ENCODE data around the gene OSTM1.

Gene OSTM1

DNA sequence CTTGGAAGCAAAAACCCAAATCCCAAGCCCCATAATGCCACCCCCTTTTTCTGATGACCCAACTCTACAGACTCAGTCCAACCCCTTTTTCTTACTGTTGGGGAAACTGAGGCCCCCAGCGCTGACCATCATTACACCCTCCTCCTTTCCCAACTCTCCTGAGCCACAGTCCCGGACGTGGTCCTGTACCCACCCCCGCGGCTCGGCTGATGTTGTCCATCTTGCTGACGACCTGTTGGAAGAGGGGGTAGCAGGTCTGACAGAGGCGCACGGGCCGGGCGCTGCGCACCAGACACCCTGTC lies 533 bp downstream of the OSTM1 start:
- peak overlapping the region; percentile 83 for H3K27ac ChIP-seq

DNA sequence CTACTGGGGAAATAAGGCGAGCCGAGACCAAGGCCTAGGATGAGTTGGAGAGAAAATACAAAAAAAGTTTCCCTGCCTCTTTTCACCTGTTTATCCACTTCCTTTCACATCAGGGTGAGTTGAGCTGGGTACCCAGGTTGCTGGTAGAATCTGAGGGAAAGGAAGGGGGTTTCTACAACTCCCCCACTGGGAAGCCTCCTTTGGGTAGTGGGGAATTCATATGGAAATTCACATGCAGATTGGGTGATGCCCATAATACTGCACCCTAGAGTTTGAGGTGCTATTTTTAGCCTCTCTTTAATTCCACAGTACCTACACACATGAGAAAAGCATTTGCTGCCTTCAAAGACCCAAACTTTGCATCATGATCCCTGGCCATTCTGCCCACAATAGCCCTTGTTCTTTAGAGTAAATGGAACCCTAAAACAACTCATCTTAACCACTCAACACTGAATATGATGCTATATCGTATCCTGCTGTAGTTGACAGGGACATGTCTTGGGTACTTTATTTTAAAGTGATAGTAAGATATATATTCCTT lies 2.7 kb downstream of the OSTM1 start:
- H3K27ac ChIP-seq = no peak overlapping the region
- TF ChIP-seq, protein P1, sequence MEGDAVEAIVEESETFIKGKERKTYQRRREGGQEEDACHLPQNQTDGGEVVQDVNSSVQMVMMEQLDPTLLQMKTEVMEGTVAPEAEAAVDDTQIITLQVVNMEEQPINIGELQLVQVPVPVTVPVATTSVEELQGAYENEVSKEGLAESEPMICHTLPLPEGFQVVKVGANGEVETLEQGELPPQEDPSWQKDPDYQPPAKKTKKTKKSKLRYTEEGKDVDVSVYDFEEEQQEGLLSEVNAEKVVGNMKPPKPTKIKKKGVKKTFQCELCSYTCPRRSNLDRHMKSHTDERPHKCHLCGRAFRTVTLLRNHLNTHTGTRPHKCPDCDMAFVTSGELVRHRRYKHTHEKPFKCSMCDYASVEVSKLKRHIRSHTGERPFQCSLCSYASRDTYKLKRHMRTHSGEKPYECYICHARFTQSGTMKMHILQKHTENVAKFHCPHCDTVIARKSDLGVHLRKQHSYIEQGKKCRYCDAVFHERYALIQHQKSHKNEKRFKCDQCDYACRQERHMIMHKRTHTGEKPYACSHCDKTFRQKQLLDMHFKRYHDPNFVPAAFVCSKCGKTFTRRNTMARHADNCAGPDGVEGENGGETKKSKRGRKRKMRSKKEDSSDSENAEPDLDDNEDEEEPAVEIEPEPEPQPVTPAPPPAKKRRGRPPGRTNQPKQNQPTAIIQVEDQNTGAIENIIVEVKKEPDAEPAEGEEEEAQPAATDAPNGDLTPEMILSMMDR (conservative IDR thresholded peaks at IDR 0.05) = no peak
- no peak for TF ChIP-seq ZFX (IDR thresholded peaks at IDR 0.05)

More for the DNA sequence above, 533 bp downstream of the OSTM1 start:
- TF ChIP-seq ZFX (IDR thresholded peaks at IDR 0.05) = no peak

DNA sequence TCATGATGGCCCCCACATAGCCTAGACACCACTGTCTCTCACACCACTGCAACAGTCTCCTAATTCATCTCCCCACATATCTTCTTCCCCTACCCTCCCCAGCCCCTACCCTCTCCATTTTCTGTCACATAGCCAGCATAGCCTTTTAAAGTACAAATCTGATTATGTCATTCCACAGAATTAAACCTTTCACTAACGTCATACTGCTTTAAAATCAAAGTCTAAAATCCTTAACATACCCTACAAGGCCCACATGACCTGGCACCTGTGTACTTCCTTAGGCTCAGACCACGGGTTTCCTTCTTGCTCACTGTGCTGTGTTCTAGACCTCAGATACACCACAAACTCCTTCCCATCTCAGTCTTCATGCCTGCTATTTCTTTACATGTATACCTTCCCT lies 5.9 kb downstream of the OSTM1 start:
- H3K27ac ChIP-seq = no peak overlapping the region
- TF ChIP-seq, protein P1 (conservative IDR thresholded peaks at IDR 0.05) = no peak
- no peak for TF ChIP-seq ZFX (IDR thresholded peaks at IDR 0.05)

DNA sequence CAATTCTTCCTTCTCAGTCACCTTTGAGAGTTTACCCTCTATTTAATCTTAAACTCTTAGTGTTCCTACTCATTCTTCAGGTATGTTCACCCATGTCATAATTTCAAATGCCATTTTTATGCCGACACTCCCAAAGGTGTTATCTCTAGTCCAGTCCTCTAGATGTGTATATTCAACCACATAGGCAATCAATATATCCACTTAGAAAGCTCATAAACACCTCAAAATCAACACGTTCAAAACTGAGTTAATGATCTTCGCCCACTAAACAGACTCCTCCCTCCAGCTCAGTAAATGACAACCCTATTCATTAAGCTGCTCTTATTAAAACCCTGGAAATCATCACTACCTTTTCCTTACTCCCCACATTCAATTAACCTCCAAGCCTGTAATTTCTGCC lies 6.4 kb downstream of the OSTM1 start:
- TF ChIP-seq, protein P1 (conservative IDR thresholded peaks at IDR 0.05) = no peak
- no peak for TF ChIP-seq ZFX (IDR thresholded peaks at IDR 0.05)
- H3K27ac ChIP-seq = no peak overlapping the region

DNA sequence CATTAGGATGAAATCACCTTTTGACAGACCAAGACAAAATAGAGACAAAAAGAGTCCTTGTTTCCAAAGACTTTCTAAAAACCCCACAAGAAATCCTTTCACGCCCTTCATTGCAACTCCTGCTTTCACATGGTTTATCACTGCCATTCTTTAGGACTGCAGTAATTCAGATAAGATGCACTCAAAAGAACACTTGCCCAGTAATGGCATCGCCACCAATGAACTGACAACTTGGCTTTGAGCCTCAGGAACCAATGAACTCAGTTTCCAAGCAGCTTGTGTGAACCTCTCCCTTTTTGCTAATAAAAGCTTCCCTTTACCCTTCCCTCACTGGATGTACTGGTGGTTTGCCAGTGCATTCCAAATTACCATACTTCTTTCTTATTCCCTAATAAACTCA lies 21.8 kb downstream of the OSTM1 start:
- no peak for TF ChIP-seq ZFX (IDR thresholded peaks at IDR 0.05)
- TF ChIP-seq, protein P1 (conservative IDR thresholded peaks at IDR 0.05) = no peak

DNA sequence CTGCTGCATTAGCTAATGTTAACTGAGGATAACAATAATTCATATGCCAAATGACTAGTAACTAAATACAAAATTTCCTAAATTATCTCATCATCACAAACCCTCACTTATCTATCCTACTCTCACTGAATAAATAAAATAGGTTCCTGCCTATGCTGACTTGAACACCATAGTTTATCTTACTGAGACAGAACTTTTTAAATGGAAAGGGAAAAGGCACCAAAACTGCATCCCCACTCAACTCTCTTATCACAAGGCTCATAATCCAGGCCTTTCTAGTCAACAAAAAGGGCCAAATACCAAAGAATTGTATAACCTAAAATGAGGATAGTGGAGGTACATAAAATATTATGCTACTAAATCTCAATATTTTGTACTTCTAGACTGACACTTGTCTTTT lies 23.1 kb downstream of the OSTM1 start:
- TF ChIP-seq, protein P1 (conservative IDR thresholded peaks at IDR 0.05) = no peak
- no peak for TF ChIP-seq ZFX (IDR thresholded peaks at IDR 0.05)
- no peak overlapping the region for H3K27ac ChIP-seq

More for the DNA sequence above, 21.8 kb downstream of the OSTM1 start:
- no peak overlapping the region for H3K27ac ChIP-seq

DNA sequence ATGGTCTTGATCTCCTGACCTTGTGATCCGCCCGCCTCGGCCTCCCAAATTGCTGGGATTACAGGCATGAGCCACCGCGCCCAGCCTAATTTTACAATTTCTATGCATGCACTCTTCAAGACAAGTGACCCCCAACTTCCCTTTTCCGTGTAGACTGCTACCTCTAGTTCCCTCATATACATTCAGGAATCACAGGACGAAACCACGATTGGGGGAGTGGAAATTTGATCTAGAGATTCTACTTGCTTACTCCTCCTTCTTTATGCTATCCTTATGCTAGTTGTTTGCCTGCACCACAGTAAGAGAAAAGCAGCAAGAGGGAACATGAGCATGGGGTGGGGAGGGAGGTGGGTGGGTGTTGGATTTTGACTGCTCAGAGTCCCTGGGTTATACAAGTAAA lies 34.9 kb downstream of the OSTM1 start:
- no peak for TF ChIP-seq ZFX (IDR thresholded peaks at IDR 0.05)
- TF ChIP-seq, protein P1 (conservative IDR thresholded peaks at IDR 0.05) = no peak
- H3K27ac ChIP-seq = no peak overlapping the region

DNA sequence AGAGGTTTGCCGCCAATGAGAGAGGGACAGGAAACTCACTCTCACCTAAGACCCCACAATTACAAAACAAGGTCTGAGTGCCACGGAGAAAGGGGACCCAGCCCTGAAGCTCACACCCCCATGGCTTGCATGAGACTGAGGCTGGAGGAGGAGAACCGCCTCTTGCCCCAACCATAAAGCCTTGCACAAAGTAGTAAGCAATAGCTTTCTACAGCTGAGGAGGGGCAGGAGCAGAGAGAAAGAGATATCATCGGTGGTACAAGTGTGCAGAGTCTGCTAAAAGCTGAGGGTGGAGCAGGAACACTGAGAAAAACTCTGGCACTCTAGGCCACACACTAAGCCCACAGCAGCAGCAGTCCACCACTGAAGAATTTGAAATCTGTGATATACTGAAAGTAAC lies 37.7 kb downstream of the OSTM1 start:
- no peak overlapping the region for H3K27ac ChIP-seq
- TF ChIP-seq, protein P1 (conservative IDR thresholded peaks at IDR 0.05) = no peak
- no peak for TF ChIP-seq ZFX (IDR thresholded peaks at IDR 0.05)

Data from C4-2B (cell line).